Tibial nerve (tissue), 3 donors: ENCODE data around the gene INTS12.

Source experiments
- CTCF ChIP-seq, 5 experiments: fragments of 200-600 bp in 3 of 5; fragments of 450-650 bp in 2 of 5; sonication (generic) in 3 of 5; IDR thresholded peaks; one replicate each; pipeline ENCODE4 v1.5.1; 2016 to 2019; ENCODE audit warnings: antibody characterized with exemption in 5 of 5, mild to moderate bottlenecking in 3 of 5, moderate library complexity in 2 of 5
- POLR2A ChIP-seq, 2 donors: fragments of 450-650 bp; IDR thresholded peaks; one replicate each; pipeline ENCODE4 v1.6.1; 2017; ENCODE audit warnings: antibody characterized with exemption in 2 of 2, mild to moderate bottlenecking in 2 of 2, moderate library complexity in 2 of 2

GRCh38 chr4:105683038-105683437, 25.5 kb downstream of the INTS12 start:
- no peak for TF ChIP-seq CTCF (IDR thresholded peaks at IDR 0.05)
- no peak for TF ChIP-seq POLR2A (IDR thresholded peaks at IDR 0.05)
